HEK293 (cell line): ENCODE data around the gene ZNF28.
"Not testable (repeated sequence)": the region's sequence is repeated elsewhere in the genome, so short reads cannot be mapped to it uniquely, and the experiment has no call there.

Experiments
- CTCF ChIP-seq: fragments of 450-650 bp; formaldehyde crosslinking; IDR thresholded peaks from 2 replicates; pipeline ENCODE4 v1.5.1; 2016; ENCODE audit warnings: missing biosample characterization, missing genetic modification characterization
- KLF10 ChIP-seq: fragments of 450-650 bp; IDR thresholded peaks from 2 replicates; pipeline ENCODE4 v1.5.1; 2018; ENCODE audit warnings: missing biosample characterization, mild to moderate bottlenecking, missing genetic modification characterization
- KLF16 ChIP-seq: fragments of 450-650 bp; formaldehyde crosslinking; IDR thresholded peaks from 2 replicates; pipeline ENCODE4 v1.5.1; 2017; ENCODE audit warnings: missing biosample characterization, missing genetic modification characterization
- PRDM1 ChIP-seq: fragments of 450-650 bp; formaldehyde crosslinking; IDR thresholded peaks from 2 replicates; pipeline ENCODE4; 2016; ENCODE audit warnings: missing biosample characterization, missing genetic modification characterization
- REST ChIP-seq: fragments of 450-650 bp; formaldehyde crosslinking; IDR thresholded peaks from 2 replicates; pipeline ENCODE4 v1.5.1; 2016; ENCODE audit warnings: missing biosample characterization, missing genetic modification characterization
- TSHZ1 ChIP-seq: fragments of 450-650 bp; formaldehyde crosslinking; IDR thresholded peaks from 2 replicates; pipeline ENCODE4 v1.5.1; 2016; ENCODE audit warnings: missing biosample characterization, missing genetic modification characterization, borderline replicate concordance
- ZEB2 ChIP-seq: fragments of 450-650 bp; formaldehyde crosslinking; IDR thresholded peaks from 2 replicates; pipeline ENCODE4 v1.5.1; 2016; ENCODE audit warnings: missing biosample characterization, missing genetic modification characterization
- ZNF121 ChIP-seq: fragments of 450-650 bp; formaldehyde crosslinking; IDR thresholded peaks from 2 replicates; pipeline ENCODE4 v1.5.1; 2016; ENCODE audit warnings: missing biosample characterization, missing genetic modification characterization
- ZNF174 ChIP-seq: fragments of 450-650 bp; formaldehyde crosslinking; IDR thresholded peaks from 2 replicates; pipeline ENCODE4 v1.5.0; 2017; ENCODE audit warnings: missing biosample characterization, mild to moderate bottlenecking, missing genetic modification characterization
- ZNF274 ChIP-seq, 2 experiments: fragments of 200-500 bp in 1 of 2; fragments of 450-650 bp in 1 of 2; sonication (Bioruptor generic) in 1 of 2; formaldehyde crosslinking in 1 of 2; IDR thresholded peaks; 2 replicates each; pipeline versions ENCODE4 v1.5.1 to v1.6.1; 2014 to 2016; ENCODE audit warnings: borderline replicate concordance in 1 of 2, inconsistent platforms in 1 of 2, low read length in 1 of 2, missing biosample characterization in 1 of 2, missing genetic modification characterization in 1 of 2
- ZNF654 ChIP-seq: fragments of 450-650 bp; formaldehyde crosslinking; IDR thresholded peaks from 2 replicates; pipeline ENCODE4 v1.5.1; 2016; ENCODE audit warnings: low read depth, missing biosample characterization, missing genetic modification characterization
- ZSCAN16 ChIP-seq: fragments of 450-650 bp; formaldehyde crosslinking; IDR thresholded peaks from 2 replicates; pipeline ENCODE4 v1.5.1; 2016; ENCODE audit warnings: missing biosample characterization, missing genetic modification characterization
- ZSCAN30 ChIP-seq: fragments of 450-650 bp; IDR thresholded peaks from 2 replicates; pipeline ENCODE4 v1.5.1; 2018; ENCODE audit warnings: missing biosample characterization, mild to moderate bottlenecking, missing genetic modification characterization, moderate library complexity

GRCh38 chr19:52856540-52857377, 35.3 kb upstream of the ZNF28 start:
- TF ChIP-seq PRDM1 = peak; percentile 59
- not testable (repeated sequence) for TF ChIP-seq ZSCAN30 (tag by site-specific recombination); CTCF (tag by site-specific recombination); REST (tag by site-specific recombination); ZNF274 (IDR thresholded peaks at IDR 0.05; ENCODE audit: low read length); ZNF274 (tag by site-specific recombination; IDR thresholded peaks at IDR 0.05; ENCODE audit: borderline replicate concordance); ZSCAN16 (tag by site-specific recombination); KLF16; ZNF654; ZEB2 (tag by site-specific recombination); ZNF121; KLF10; TSHZ1 (tag by site-specific recombination); ZNF174
